ENCODE data around the gene INPP4B.

The INPP4B gene

DNA sequence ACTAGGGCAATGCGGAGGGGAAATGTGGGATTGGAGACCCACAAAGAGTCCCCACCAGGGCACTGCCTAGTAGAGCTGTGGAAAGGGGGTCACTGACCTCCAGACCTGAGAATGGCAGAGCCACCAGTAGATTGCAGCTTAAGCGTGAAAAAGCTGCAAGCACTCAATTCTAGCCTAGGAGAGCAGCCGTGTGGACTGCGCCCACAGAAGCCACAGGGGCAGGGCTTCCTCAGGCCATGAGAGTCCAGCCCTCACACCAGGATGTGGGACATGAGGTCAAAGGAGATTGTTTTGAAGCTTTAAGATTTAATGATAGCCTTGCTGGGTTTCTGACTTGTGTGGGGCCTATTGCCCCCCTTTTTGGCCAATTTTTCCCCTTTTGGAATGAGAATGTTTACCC is 379.0 kb downstream of the INPP4B start:
- Histone ChIP-seq H3K4me1 (no peaks in the 10 kb centered on the region), H3K9me3 (replicated peaks in 1 of 11) (peaks cover 0 to 8% (median 0%) of the 10 kb centered on the region in 11 experiments; a peak in 2 of 22 replicates), H3K4me3 (no peak overlapping the region), H3K27ac (no peak overlapping the region), H3K36me3 (no peaks in the 10 kb centered on the region), H3K27me3 (no peaks in the 10 kb centered on the region), H3K4me2 (no peak overlapping the region), H3K9ac (no peak overlapping the region), H4K20me1 (no peaks in the 10 kb centered on the region)
- no peak for TF ChIP-seq Cebpa-rat (IDR thresholded peaks at IDR 0.05)

DNA sequence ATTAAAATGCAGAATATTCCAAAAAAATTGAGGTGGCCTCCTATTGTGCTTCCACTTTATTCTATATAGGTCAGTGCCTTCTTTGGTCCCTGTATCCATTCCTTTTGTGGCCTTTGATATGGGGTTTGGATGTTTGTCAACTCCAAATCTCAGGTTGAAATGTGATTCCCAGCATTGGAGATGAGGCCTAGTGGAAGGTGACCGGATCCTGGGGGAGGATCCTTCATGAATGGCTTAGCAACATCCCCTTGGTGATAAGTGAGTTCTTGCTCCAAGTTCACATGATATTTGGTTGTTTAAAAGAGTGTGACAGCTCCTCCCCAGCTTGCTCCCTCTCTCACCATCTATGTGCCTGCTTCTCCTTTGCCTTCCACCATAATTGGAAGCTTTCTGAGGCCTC is 380.6 kb downstream of the INPP4B start:
- H3K9ac ChIP-seq: no peak overlapping the region
- TF ChIP-seq Cebpa-rat (IDR thresholded peaks at IDR 0.05): no peak

GRCh38 chr4:142463206-142463605 is 382.9 kb downstream of the INPP4B start:
- no peak overlapping the region for H3K4me2 ChIP-seq
- no peaks in the 10 kb centered on the region for H3K4me1 ChIP-seq

More for the DNA sequence above, 380.6 kb downstream of the INPP4B start:
- Histone ChIP-seq H3K4me1 (no peaks in the 10 kb centered on the region), H3K9me3 (replicated peaks in 1 of 11) (peaks cover 0 to 8% (median 0%) of the 10 kb centered on the region in 11 experiments; a peak in 2 of 22 replicates), H3K27ac (no peak overlapping the region), H3K27me3 (no peaks in the 10 kb centered on the region), H3K36me3 (no peaks in the 10 kb centered on the region), H3K4me3 (no peak overlapping the region), H3K4me2 (no peak overlapping the region), H4K20me1 (no peaks in the 10 kb centered on the region)

GRCh38 chr4:142452161-142452855 is 393.8 kb downstream of the INPP4B start:
- H3K27me3 ChIP-seq: no peaks in the 10 kb centered on the region
- H3K27ac ChIP-seq: no peak overlapping the region
- no peak overlapping the region for H3K4me2 ChIP-seq
- no peaks in the 10 kb centered on the region for H3K36me3 ChIP-seq
- H3K4me3 ChIP-seq: no peak overlapping the region
- no peak for TF ChIP-seq Cebpa-rat (IDR thresholded peaks at IDR 0.05)
- 0 out of 22 replicates have a peak, but pooled peaks cover 0 to 11% (median 0%) of the 10 kb centered on the region in 11 experiments for H3K9me3 ChIP-seq (replicated peaks in 1 of 11)
- no peaks in the 10 kb centered on the region for H4K20me1 ChIP-seq
- no peaks in the 10 kb centered on the region for H3K4me1 ChIP-seq
- H3K9ac ChIP-seq: no peak overlapping the region

More at GRCh38 chr4:142463206-142463605, 382.9 kb downstream of the INPP4B start:
- Histone ChIP-seq H3K9ac (no peak overlapping the region), H3K27me3 (no peaks in the 10 kb centered on the region), H4K20me1 (no peaks in the 10 kb centered on the region), H3K9me3 (replicated peaks in 1 of 11) (peaks cover 0 to 8% (median 0%) of the 10 kb centered on the region in 11 experiments; a peak in 2 of 22 replicates), H3K27ac (no peak overlapping the region), H3K4me3 (no peak overlapping the region), H3K36me3 (no peaks in the 10 kb centered on the region)
- TF ChIP-seq Cebpa-rat (IDR thresholded peaks at IDR 0.05): no peak

DNA sequence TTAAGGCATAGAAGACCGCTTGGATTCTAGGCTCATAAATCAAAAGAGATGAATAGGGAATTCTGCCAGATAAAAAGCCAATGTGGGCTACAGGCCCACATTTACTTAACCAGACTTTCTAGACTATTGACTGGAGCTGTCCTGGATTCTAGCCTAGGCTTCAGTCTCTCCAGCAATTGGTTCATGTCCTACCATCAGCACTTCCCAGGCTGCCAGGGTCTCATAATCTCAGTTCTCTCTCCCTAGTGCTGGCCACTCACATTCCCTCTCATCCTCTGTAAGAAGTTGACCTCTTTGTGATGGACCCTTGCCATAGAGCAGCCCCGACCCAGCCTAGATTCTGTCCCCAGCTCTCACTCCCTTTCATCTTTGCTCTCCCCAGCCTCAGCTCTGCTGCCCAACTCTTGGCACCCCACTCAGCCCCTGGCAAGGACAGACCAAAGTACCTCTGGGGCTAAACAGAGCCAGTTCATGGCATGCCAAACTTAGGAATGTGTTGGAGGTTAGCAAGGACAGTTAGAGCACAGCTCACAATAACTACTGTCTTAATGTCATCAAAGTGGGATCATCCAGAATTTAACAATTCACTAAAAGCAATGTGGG is 396.2 kb downstream of the INPP4B start:
- Histone ChIP-seq H3K4me3 (no peak overlapping the region), H3K4me2 (no peak overlapping the region), H3K36me3 (no peaks in the 10 kb centered on the region), H3K9me3 (replicated peaks in 1 of 11) (no peaks in the 10 kb centered on the region), H4K20me1 (no peaks in the 10 kb centered on the region), H3K27ac (no peak overlapping the region), H3K27me3 (no peaks in the 10 kb centered on the region), H3K9ac (no peak overlapping the region), H3K4me1 (0 out of 20 replicates have a peak, but pooled peaks cover 0 to 4% (median 0%) of the 10 kb centered on the region in 10 experiments)
- TF ChIP-seq Cebpa-rat (IDR thresholded peaks at IDR 0.05): no peak

- Histone ChIP-seq H3K9ac (no peak overlapping the region), H3K9me3 (replicated peaks in 1 of 11) (no peaks in the 10 kb centered on the region; a peak in 2 of 22 replicates), H3K4me2 (peak overlapping the region in 1 of 11 experiments; percentile 18; a peak in 2 of 22 replicates), H3K27me3 (no peaks in the 10 kb centered on the region), H4K20me1 (no peaks in the 10 kb centered on the region), H3K27ac (no peak overlapping the region), H3K4me1 (0 out of 20 replicates have a peak, but pooled peaks cover 0 to 4% (median 0%) of the 10 kb centered on the region in 10 experiments), H3K4me3 (no peak overlapping the region), H3K36me3 (no peaks in the 10 kb centered on the region)
- TF ChIP-seq Cebpa-rat (IDR thresholded peaks at IDR 0.05): no peak
Measured at GRCh38 chr4:142447009-142447408, 399.1 kb downstream of the INPP4B start.

DNA sequence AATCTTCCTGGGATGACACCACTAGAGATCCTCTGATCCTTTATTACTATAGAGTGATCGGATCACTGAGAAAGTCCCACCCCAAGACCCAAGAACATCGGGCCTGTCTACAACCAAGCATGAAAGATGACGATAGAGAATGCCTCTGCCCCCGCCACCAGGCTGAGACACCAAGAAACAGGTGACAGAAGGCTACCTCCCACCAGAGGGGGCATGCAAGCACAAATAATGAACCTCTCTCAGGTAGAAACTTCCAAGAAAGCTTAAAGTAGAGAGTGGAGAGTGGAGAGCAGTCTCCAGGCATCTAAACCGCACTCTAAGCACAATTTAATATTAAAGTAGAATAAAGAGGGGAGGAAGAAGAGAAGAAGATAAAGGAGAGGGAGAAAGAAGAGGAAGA is 402.6 kb downstream of the INPP4B start:
- H3K36me3 ChIP-seq: no peaks in the 10 kb centered on the region
- H3K27me3 ChIP-seq: no peaks in the 10 kb centered on the region
- H4K20me1 ChIP-seq: no peaks in the 10 kb centered on the region
- H3K4me1 ChIP-seq: 0 out of 20 replicates have a peak, but pooled peaks cover 0 to 4% (median 0%) of the 10 kb centered on the region in 10 experiments
- no peak overlapping the region for H3K4me2 ChIP-seq
- no peaks in the 10 kb centered on the region; a peak in 2 of 22 replicates for H3K9me3 ChIP-seq (replicated peaks in 1 of 11)
- H3K9ac ChIP-seq: no peak overlapping the region
- H3K27ac ChIP-seq: no peak overlapping the region
- TF ChIP-seq Cebpa-rat (IDR thresholded peaks at IDR 0.05): no peak
- H3K4me3 ChIP-seq: no peak overlapping the region

- Histone ChIP-seq H3K9ac (no peak overlapping the region), H3K27me3 (no peaks in the 10 kb centered on the region), H3K4me2 (no peak overlapping the region), H3K4me1 (no peaks in the 10 kb centered on the region), H3K9me3 (replicated peaks in 1 of 11) (peaks cover 0 to 4% (median 0%) of the 10 kb centered on the region in 11 experiments; a peak in 3 of 22 replicates), H4K20me1 (no peaks in the 10 kb centered on the region), H3K27ac (no peak overlapping the region), H3K36me3 (no peaks in the 10 kb centered on the region), H3K4me3 (no peak overlapping the region)
- no peak for TF ChIP-seq Cebpa-rat (IDR thresholded peaks at IDR 0.05)
Measured at GRCh38 chr4:142440093-142440492, 406.0 kb downstream of the INPP4B start.

DNA sequence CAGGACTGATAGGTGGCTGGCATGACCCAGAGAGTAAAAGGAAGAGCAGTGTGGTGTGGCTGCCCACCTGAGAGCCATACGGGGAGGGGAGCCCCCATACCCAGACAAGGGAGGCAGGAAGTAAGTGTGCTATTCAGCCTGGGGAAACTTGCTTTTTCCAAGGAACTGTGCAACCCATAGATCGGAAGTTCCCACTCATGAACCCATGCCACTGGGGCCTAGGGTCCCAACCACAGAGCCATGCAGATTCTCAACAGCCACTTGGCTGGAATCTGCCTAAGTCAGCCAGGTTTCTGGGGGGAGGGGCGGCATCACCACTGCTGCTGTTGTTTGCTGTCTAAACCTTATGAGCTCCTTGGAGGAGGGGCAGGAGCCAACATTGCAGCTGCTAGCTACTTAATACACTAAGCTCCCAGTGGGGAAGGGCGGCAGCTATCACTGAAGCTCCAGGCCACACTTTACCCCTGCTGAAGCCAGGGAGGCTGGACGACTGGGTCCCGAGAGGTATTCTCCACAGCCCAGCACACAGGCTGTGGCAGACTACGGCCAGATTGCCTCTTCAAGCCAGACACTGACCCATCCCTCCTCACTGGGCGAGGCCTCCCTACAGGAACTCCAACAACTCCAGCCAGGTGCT is 410.4 kb downstream of the INPP4B start:
- Histone ChIP-seq H3K4me2 (no peak overlapping the region), H4K20me1 (no peaks in the 10 kb centered on the region)

More for the DNA sequence above, 410.4 kb downstream of the INPP4B start:
- Histone ChIP-seq H3K9me3 (replicated peaks in 1 of 11) (peaks cover 0 to 4% (median 0%) of the 10 kb centered on the region in 11 experiments; a peak in 3 of 22 replicates), H3K4me3 (no peak overlapping the region), H3K4me1 (no peaks in the 10 kb centered on the region), H3K27me3 (no peaks in the 10 kb centered on the region), H3K9ac (no peak overlapping the region), H3K27ac (no peak overlapping the region), H3K36me3 (no peaks in the 10 kb centered on the region)
- no peak for TF ChIP-seq Cebpa-rat (IDR thresholded peaks at IDR 0.05)
